Measurements from ENCODE around the gene CRACR2A.

GRCh38 chr12:3761116-3761735 lies 8.3 kb upstream of the CRACR2A start:
- TF ChIP-seq CTCF (IDR thresholded peaks at IDR 0.05) (no peak), POLR2A (IDR thresholded peaks at IDR 0.05) (no peak)
